Caco-2 (cell line): ENCODE results near the gene FOXL3. TPM values are rescaled to one million over a fixed set of nuclear protein-coding genes. Genes with fewer than 3 reads are reported as not detected.
A peak's percentile ranks its signal among the peaks of the same experiment; 100 is the strongest.

Source experiments
- BruUV-seq: library from RNA; stranded (reverse); fragments of 400-500 nt; replicated peaks from 2 replicates; lab custom pipeline; 2021; lab: Mats Ljungman, UMichigan
- CTCF ChIA-PET: fragments of 300-600 bp; sonication (Branson Sonifier 250); formaldehyde crosslinking; loops from one replicate; lab custom pipeline; 2022; ENCODE audit warnings: antibody characterized with exemption; lab: Charles Lee
- POLR2A ChIA-PET: fragments of 300-600 bp; sonication (Branson Sonifier 250); formaldehyde crosslinking; loops from one replicate; lab custom pipeline; 2022; ENCODE audit warnings: antibody characterized with exemption; lab: Charles Lee
- DNase-seq, 2 experiments: peaks; one replicate each; pipeline versions ENCODE4 v3.0.0 to v3.0.0-alpha.2; 2020 to 2022
- H3K27me3 ChIP-seq: replicated peaks from 2 replicates; pipeline ENCODE4 v1.6.0; 2011; ENCODE audit warnings: low read length; ENCODE audit not compliant: control insufficient read depth, insufficient read depth
- H3K36me3 ChIP-seq: 2 replicates; pipeline ENCODE4 v1.5.1; 2011; ENCODE audit warnings: low read length; ENCODE audit not compliant: control insufficient read depth, insufficient read depth
- H3K4me1 ChIP-seq: fragments of 250-450 bp; sonication (Bioruptor Pico); 2 replicates; pipeline ENCODE4 v1.5.1; 2020; ENCODE audit warnings: mild to moderate bottlenecking
- H3K4me3 ChIP-seq: 2 replicates; pipeline ENCODE4 v1.5.1; 2011; ENCODE audit warnings: low read depth, mild to moderate bottlenecking, control low read depth, low read length
- H3K9me3 ChIP-seq: fragments of 250-450 bp; sonication (Bioruptor Pico); 2 replicates; pipeline ENCODE4 v1.5.1; 2020; ENCODE audit warnings: mild to moderate bottlenecking, moderate library complexity
- H3K27ac Mint-ChIP-seq: one replicate; pipeline ENCODE4 v1.8.0; 2022; ENCODE audit warnings: mixed read lengths; ENCODE audit not compliant: unreplicated experiment
- H3K27me3 Mint-ChIP-seq: one replicate; pipeline ENCODE4 v1.8.0; 2022; ENCODE audit warnings: mixed read lengths; ENCODE audit not compliant: insufficient read depth, unreplicated experiment
- H3K36me3 Mint-ChIP-seq: one replicate; pipeline ENCODE4 v1.8.0; 2022; ENCODE audit warnings: mild to moderate bottlenecking, mixed read lengths; ENCODE audit not compliant: insufficient read depth, unreplicated experiment
- H3K4me1 Mint-ChIP-seq: one replicate; pipeline ENCODE4 v1.8.0; 2022; ENCODE audit warnings: low read depth, mixed read lengths; ENCODE audit not compliant: unreplicated experiment
- H3K4me3 Mint-ChIP-seq: one replicate; pipeline ENCODE4 v1.8.0; 2022; ENCODE audit warnings: mild to moderate bottlenecking, moderate library complexity, mixed read lengths; ENCODE audit not compliant: unreplicated experiment
- H3K9me3 Mint-ChIP-seq: one replicate; pipeline ENCODE4 v1.8.0; 2022; ENCODE audit warnings: mixed read lengths; ENCODE audit not compliant: unreplicated experiment
- intact Hi-C: fragments of 100-400 bp; cut with micrococcal nuclease; formaldehyde crosslinking; loops from one replicate; pipeline ENCODE4 v1.10.0; 2022; ENCODE audit not compliant: unreplicated experiment
- total RNA-seq: library from RNA; stranded (reverse); gene quantifications from 2 replicates; pipeline ENCODE4 v1.2.3, GENCODE V29; 2022
- TF ChIP-seq, protein P1 (sequence below), 2 experiments: fragments of 200-600 bp in 1 of 2; IDR thresholded peaks; 1 replicate in 1 of 2; 2 replicates in 1 of 2; pipeline versions ENCODE4 v1.5.1 to v1.8.0; 2011 to 2022; ENCODE audit warnings: antibody characterized with exemption in 1 of 2, control low read depth in 1 of 2, inconsistent platforms in 1 of 2, low read depth in 1 of 2, low read length in 1 of 2, mild to moderate bottlenecking in 1 of 2, moderate library complexity in 1 of 2; ENCODE audit not compliant: insufficient read depth in 1 of 2, severe bottlenecking in 1 of 2, unreplicated experiment in 1 of 2

Gene FOXL3
- total RNA-seq, 1 experiment from 2014 or later: not detected

DNA sequence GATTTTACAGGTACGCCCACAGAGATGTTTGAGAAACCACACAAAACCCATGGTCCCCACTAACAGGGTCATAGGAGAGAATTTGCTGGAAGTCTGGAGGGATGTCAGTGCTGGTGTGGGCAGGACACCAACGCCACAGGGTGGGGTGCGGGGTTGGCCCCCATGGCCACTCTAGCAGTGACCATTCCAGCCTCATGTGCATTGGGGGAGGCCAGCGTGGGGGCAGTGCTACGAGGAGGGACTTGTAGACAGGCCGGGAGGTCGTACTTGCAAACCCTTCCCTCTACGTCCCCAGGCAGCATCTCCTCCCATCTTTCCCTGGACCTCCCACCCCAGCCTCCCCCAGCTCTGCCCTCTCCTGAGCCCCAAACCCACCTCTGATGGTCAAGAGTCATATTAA lies 34.0 kb downstream of the FOXL3 start:
- TF ChIP-seq, protein P1, sequence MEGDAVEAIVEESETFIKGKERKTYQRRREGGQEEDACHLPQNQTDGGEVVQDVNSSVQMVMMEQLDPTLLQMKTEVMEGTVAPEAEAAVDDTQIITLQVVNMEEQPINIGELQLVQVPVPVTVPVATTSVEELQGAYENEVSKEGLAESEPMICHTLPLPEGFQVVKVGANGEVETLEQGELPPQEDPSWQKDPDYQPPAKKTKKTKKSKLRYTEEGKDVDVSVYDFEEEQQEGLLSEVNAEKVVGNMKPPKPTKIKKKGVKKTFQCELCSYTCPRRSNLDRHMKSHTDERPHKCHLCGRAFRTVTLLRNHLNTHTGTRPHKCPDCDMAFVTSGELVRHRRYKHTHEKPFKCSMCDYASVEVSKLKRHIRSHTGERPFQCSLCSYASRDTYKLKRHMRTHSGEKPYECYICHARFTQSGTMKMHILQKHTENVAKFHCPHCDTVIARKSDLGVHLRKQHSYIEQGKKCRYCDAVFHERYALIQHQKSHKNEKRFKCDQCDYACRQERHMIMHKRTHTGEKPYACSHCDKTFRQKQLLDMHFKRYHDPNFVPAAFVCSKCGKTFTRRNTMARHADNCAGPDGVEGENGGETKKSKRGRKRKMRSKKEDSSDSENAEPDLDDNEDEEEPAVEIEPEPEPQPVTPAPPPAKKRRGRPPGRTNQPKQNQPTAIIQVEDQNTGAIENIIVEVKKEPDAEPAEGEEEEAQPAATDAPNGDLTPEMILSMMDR (IDR thresholded peaks at IDR 0.05; ENCODE audit: insufficient read depth in 1 of 2, low read depth in 1 of 2, low read length in 1 of 2, severe bottlenecking in 1 of 2, unreplicated experiment in 1 of 2): no peak
- Mint-ChIP-seq H3K27ac (no peak overlapping the region), H3K4me3 (no peak overlapping the region), H3K27me3 (no peaks in the 10 kb centered on the region), H3K4me1 (peaks cover 43% of the 10 kb centered on the region), H3K36me3 (no peaks in the 10 kb centered on the region), H3K9me3 (no peaks in the 10 kb centered on the region)
- no peaks in the 10 kb centered on the region for H3K9me3 ChIP-seq
- ChIA-PET CTCF (no interaction called here), POLR2A (no interaction called here)
- no peak overlapping the region for H3K4me3 ChIP-seq
- H3K36me3 ChIP-seq: no peaks in the 10 kb centered on the region
- no peaks in the 10 kb centered on the region for H3K27me3 ChIP-seq
- intact Hi-C loops: loop anchor here (5.0 to 10.0 kb wide), 2 partner anchors 311 to 403 kb away; partner anchors contain the start of genes DNAAF5 and PRKAR1B
- H3K4me1 ChIP-seq: peaks cover 51% of the 10 kb centered on the region
- DNase-seq: peak in 1 of 2 experiments; percentile 24
- no TSS peak for BruUV-seq

DNA sequence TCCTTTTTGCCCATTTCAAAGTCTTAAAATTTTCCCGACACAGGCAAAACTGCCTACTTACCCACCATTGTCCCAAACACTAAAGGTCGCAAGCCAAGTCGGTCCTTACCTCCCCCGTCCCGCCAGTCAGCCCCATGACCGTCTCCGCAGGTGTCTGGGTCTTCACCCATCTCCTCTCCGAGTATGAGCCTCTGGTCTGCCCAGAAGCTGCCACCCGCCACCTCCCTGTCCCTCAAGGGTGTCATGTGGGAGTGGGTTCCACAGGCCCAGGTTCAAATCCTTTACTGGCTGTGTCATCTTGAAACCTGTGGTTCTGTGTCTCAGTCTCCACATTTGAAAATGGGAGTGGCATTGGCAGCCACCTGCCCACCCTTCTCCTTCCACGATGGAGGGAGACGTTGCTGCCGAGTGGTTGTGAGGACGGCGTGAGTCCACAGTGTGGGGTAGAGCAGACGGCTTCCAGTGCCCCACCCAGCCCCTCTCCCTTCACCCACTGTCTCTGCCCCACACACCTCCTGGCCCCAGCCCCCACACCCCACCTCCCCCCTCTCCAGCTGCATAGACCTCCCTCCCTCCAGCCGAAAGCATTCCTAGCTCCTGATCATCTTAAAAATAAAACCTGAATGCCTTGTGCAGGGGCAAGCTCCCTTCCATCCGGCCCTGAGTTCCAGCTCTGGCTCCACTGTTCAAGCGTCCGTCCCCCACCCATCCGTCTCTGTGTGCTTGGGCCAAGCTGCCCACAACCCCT lies 35.3 kb downstream of the FOXL3 start:
- DNase-seq: peak in 1 of 2 experiments; percentile 28
- intact Hi-C loops: loop anchor here (10.0 kb wide), 1 partner anchor 310 kb away; no protein-coding TSS in a partner anchor
- H3K4me1 ChIP-seq: peaks cover 48% of the 10 kb centered on the region

DNA sequence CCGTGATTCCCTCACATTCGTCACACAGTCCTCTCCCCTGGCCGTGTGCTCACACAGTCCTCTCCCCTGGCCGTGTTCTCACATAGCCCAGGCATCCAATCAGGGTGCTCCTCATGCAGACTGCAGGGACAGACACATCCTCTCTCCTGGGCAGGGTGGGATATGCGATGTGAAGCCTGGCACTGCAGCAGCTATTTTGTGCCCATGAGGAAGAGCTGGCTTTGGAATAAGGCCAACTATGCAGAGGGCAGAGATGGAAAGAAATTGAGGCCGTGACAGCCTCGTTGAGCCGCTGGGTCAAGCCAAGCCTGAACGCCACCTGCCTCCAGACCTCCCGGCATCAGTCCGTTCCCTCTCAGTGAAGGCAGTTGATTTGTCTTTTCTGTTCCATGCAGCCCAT lies 35.8 kb downstream of the FOXL3 start:
- H3K27me3 Mint-ChIP-seq: no peaks in the 10 kb centered on the region
- intact Hi-C loops: loop anchor here (10.0 kb wide), 1 partner anchor 309 kb away; no protein-coding TSS in a partner anchor

More for the DNA sequence above, 35.3 kb downstream of the FOXL3 start:
- TF ChIP-seq, protein P1 (IDR thresholded peaks at IDR 0.05; ENCODE audit: insufficient read depth in 1 of 2, low read depth in 1 of 2, low read length in 1 of 2, severe bottlenecking in 1 of 2, unreplicated experiment in 1 of 2): no peak
- Mint-ChIP-seq H3K4me1 (peaks cover 43% of the 10 kb centered on the region), H3K4me3 (no peak overlapping the region), H3K27ac (no peak overlapping the region), H3K36me3 (no peaks in the 10 kb centered on the region), H3K27me3 (no peaks in the 10 kb centered on the region), H3K9me3 (no peaks in the 10 kb centered on the region)
- CTCF ChIA-PET: interaction anchor here (0.6 kb wide), 1 partner anchor 511 kb away, joined by 4 read pairs; no protein-coding TSS in a partner anchor
- Histone ChIP-seq H3K36me3 (no peaks in the 10 kb centered on the region), H3K27me3 (no peaks in the 10 kb centered on the region), H3K4me3 (no peak overlapping the region), H3K9me3 (no peaks in the 10 kb centered on the region)
- BruUV-seq: no TSS peak
- POLR2A ChIA-PET: no interaction called here

More for the DNA sequence above, 35.8 kb downstream of the FOXL3 start:
- H3K36me3 Mint-ChIP-seq: no peaks in the 10 kb centered on the region
- DNase-seq: no peak
- peak overlapping the region; percentile 77 for H3K27ac Mint-ChIP-seq
- TF ChIP-seq, protein P1 (IDR thresholded peaks at IDR 0.05; ENCODE audit: insufficient read depth in 1 of 2, low read depth in 1 of 2, low read length in 1 of 2, severe bottlenecking in 1 of 2, unreplicated experiment in 1 of 2): no peak
- no TSS peak for BruUV-seq
- H3K4me1 ChIP-seq: peaks cover 52% of the 10 kb centered on the region
- CTCF ChIA-PET: interaction anchor here (0.6 kb wide), 1 partner anchor 510 kb away, joined by 4 read pairs; no protein-coding TSS in a partner anchor
- no peak overlapping the region for H3K4me3 ChIP-seq
- POLR2A ChIA-PET: no interaction called here
- no peaks in the 10 kb centered on the region for H3K9me3 ChIP-seq
- H3K36me3 ChIP-seq: no peaks in the 10 kb centered on the region
- peaks cover 49% of the 10 kb centered on the region for H3K4me1 Mint-ChIP-seq
- no peak overlapping the region for H3K4me3 Mint-ChIP-seq
- no peaks in the 10 kb centered on the region for H3K27me3 ChIP-seq
- H3K9me3 Mint-ChIP-seq: no peaks in the 10 kb centered on the region
